ENCODE data around the gene MYO5B. TPM values are rescaled to one million over a fixed set of nuclear protein-coding genes. Genes with fewer than 3 reads are reported as not detected.
"Not testable (repeated sequence)": the region's sequence is repeated elsewhere in the genome, so short reads cannot be mapped to it uniquely, and the experiment has no call there.

Gene MYO5B
- polyA plus RNA-seq, 2 of the 4 experiments (the other 2 are of a cell fraction): 6.4 to 18.4 TPM

DNA sequence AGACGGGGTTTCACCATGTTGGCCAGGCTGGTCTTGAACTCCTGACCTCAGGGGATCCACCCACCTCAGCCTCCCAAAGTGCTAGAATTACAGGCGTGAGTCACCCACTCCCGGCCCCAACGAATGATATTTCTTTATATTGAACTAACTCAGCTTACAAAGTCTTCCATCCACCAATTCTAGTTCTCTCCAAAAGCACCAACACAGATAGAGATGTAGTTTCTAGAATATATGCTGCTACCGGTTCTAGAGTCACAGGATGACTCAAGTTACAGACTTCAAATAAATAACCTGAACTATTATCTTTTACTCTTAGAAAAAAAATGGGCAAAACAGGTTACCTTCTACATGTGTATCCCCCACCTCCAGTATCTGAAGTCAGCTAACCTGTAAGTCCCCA lies 390.9 kb downstream of the MYO5B start:
- WGBS (ENCODE audit: missing lambda C conversion rate): 83% methylated on average over 5 of the region's 5 CpGs
- ChIA-PET CTCF (no interaction called here), POLR2A (no interaction called here)
- no peak overlapping the region for H3K4me2 ChIP-seq
- H3K27ac ChIP-seq: no peak overlapping the region
- no peak for DNase-seq (ENCODE audit: low read depth in 1 of 2, low spot score in 1 of 2)
- H3K9me3 ChIP-seq: no peaks in the 10 kb centered on the region
- TF ChIP-seq HOXA7 (CRISPR knock-in tag; IDR thresholded peaks at IDR 0.05) (no peak), KDM5A (IDR thresholded peaks at IDR 0.05) (no peak), SMC3 (IDR thresholded peaks at IDR 0.05) (no peak), POLR2A (IDR thresholded peaks at IDR 0.05; ENCODE audit: low read length) (no peak), EP300 (IDR thresholded peaks at IDR 0.05) (no peak), ZNF302 (CRISPR knock-in tag; IDR thresholded peaks at IDR 0.05) (no peak), ZC3H11A (IDR thresholded peaks at IDR 0.05) (no peak), JUN (IDR thresholded peaks at IDR 0.05) (no peak), MAZ (IDR thresholded peaks at IDR 0.05; ENCODE audit: borderline replicate concordance, low read depth, low read length) (no peak), RNF2 (IDR thresholded peaks at IDR 0.05; ENCODE audit: borderline replicate concordance, low read depth) (no peak), TFCP2L1 (CRISPR knock-in tag; IDR thresholded peaks at IDR 0.05) (no peak), JUNB (IDR thresholded peaks at IDR 0.05) (no peak), HEYL (CRISPR knock-in tag; IDR thresholded peaks at IDR 0.05) (no peak), MYC (IDR thresholded peaks at IDR 0.05; ENCODE audit: borderline replicate concordance, low read length) (no peak)
- TF ChIP-seq, protein P1, sequence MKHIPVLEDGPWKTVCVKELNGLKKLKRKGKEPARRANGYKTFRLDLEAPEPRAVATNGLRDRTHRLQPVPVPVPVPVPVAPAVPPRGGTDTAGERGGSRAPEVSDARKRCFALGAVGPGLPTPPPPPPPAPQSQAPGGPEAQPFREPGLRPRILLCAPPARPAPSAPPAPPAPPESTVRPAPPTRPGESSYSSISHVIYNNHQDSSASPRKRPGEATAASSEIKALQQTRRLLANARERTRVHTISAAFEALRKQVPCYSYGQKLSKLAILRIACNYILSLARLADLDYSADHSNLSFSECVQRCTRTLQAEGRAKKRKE (CRISPR knock-in tag; IDR thresholded peaks at IDR 0.05; ENCODE audit: low read depth): no peak
- TF ChIP-seq, protein P2, sequence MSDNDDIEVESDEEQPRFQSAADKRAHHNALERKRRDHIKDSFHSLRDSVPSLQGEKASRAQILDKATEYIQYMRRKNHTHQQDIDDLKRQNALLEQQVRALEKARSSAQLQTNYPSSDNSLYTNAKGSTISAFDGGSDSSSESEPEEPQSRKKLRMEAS (IDR thresholded peaks at IDR 0.05): no peak
- no peak for FAIRE-seq
- ATAC-seq: no peak
- H3K4me3 ChIP-seq: no peak overlapping the region
- H3K4me1 ChIP-seq: no peaks in the 10 kb centered on the region

DNA sequence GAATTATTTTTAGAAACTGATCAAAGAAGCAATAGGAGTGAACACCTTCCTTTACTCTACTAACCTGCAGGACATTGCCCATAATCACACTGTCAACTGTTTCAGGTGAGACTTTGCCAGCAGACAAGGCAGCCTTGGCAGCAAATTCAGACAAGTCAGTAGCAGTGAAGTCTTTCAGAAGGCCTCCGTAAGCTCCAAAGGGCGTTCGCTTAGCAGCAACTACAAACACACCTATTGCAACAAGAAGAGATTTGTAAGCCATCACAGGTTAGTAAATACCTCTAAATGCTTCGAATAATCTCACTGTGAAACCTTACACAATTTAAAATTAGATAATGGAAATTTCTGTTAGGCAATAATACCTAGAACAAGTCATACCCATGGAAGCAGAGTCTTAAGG lies 392.3 kb downstream of the MYO5B start:
- TF ChIP-seq, protein P3, sequence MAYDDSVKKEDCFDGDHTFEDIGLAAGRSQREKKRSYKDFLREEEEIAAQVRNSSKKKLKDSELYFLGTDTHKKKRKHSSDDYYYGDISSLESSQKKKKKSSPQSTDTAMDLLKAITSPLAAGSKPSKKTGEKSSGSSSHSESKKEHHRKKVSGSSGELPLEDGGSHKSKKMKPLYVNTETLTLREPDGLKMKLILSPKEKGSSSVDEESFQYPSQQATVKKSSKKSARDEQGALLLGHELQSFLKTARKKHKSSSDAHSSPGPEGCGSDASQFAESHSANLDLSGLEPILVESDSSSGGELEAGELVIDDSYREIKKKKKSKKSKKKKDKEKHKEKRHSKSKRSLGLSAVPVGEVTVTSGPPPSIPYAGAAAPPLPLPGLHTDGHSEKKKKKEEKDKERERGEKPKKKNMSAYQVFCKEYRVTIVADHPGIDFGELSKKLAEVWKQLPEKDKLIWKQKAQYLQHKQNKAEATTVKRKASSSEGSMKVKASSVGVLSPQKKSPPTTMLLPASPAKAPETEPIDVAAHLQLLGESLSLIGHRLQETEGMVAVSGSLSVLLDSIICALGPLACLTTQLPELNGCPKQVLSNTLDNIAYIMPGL (CRISPR knock-in tag; IDR thresholded peaks at IDR 0.05; ENCODE audit: borderline replicate concordance): no peak
- TF ChIP-seq FOSB (CRISPR knock-in tag; IDR thresholded peaks at IDR 0.05) (no peak), RCOR1 (IDR thresholded peaks at IDR 0.05; ENCODE audit: low read depth, low read length) (no peak), MAFK (IDR thresholded peaks at IDR 0.05; ENCODE audit: partially characterized antibody) (no peak)
- TF ChIP-seq, protein P4, sequence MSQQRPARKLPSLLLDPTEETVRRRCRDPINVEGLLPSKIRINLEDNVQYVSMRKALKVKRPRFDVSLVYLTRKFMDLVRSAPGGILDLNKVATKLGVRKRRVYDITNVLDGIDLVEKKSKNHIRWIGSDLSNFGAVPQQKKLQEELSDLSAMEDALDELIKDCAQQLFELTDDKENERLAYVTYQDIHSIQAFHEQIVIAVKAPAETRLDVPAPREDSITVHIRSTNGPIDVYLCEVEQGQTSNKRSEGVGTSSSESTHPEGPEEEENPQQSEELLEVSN (IDR thresholded peaks at IDR 0.05; ENCODE audit: borderline replicate concordance, low read depth): no peak
- Histone ChIP-seq H3K4me3 (no peak overlapping the region), H3K27ac (no peak overlapping the region), H3K4me2 (no peak overlapping the region), H3K4me1 (no peaks in the 10 kb centered on the region), H3K9me3 (no peaks in the 10 kb centered on the region)
- ChIA-PET CTCF (interaction anchor here (1.1 kb wide), 1 partner anchor 56 kb away, joined by 3 read pairs; no protein-coding TSS in a partner anchor), POLR2A (no interaction called here)
- FAIRE-seq: no peak
- WGBS (ENCODE audit: missing lambda C conversion rate): 91% methylated on average over 4 of the region's 4 CpGs
- DNase-seq (ENCODE audit: low read depth in 1 of 2, low spot score in 1 of 2): no peak
- ATAC-seq: no peak

DNA sequence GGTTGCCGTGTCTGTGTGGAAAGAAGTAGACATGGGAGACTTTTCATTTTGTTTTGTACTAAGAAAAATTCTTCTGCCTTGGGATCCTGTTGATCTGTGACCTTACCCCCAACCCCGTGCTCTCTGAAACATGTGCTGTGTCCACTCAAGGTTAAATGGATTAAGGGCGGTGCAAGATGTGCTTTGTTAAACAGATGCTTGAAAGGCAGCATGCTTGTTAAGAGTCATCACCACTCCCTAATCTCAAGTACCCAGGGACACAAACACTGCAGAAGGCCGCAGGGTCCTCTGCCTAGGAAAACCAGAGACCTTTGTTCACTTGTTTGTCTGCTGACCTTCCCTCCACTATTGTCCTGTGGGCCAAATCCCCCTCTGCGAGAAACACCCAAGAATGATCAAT lies 394.5 kb downstream of the MYO5B start:
- H3K4me3 ChIP-seq; H3K27ac ChIP-seq; DNase-seq (ENCODE audit: low read depth in 1 of 2, low spot score in 1 of 2); FAIRE-seq; H3K4me2 ChIP-seq; ATAC-seq; POLR2A ChIA-PET; H3K9me3 ChIP-seq; H3K4me1 ChIP-seq: not testable (repeated sequence)
- WGBS (ENCODE audit: missing lambda C conversion rate): 93% methylated on average over 5 of the region's 5 CpGs
- CTCF ChIA-PET: interaction anchor here (0.7 kb wide), 1 partner anchor 301 kb away, joined by 3 read pairs; no protein-coding TSS in a partner anchor

DNA sequence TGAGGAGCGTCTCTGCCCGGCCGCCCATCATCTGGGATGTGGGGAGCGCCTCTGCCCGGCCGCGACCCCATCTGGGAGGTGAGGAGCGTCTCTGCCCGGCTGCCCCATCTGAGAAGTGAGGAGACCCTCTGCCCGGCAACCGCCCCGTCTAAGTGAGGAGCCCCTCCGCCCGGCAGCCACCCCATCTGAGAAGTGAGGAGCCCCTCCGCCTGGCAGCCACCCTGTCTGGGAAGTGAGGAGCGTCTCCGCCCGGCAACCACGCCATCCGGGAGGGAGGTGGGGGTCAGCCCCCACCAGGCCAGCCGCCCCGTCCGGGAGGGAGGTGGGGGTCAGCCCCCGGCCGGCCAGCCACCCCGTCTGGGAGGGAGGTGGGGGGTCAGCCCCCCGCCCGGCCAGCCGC lies 395.1 kb downstream of the MYO5B start:
- POLR2A ChIA-PET; H3K4me3 ChIP-seq; H3K27ac ChIP-seq; ATAC-seq; H3K9me3 ChIP-seq; H3K4me1 ChIP-seq; H3K4me2 ChIP-seq; FAIRE-seq; CTCF ChIA-PET; DNase-seq (ENCODE audit: low read depth in 1 of 2, low spot score in 1 of 2): not testable (repeated sequence)
- WGBS (ENCODE audit: missing lambda C conversion rate): no CpG with 5 or more reads among the region's 29 CpGs

Data from A549 (cell line).